SJSA1 (cell line): ENCODE measurements around the gene NEURL4. TPM values are rescaled to one million over a fixed set of nuclear protein-coding genes. Genes with fewer than 3 reads are reported as not detected.
A peak's percentile ranks its signal among the peaks of the same experiment; 100 is the strongest.

ENCODE experiments used
- DNase-seq, 2 experiments: peaks; one replicate each; pipeline ENCODE4 v3.0.0-alpha.2; 2015 to 2020; ENCODE audit warnings: low spot score in 2 of 2, low read depth in 1 of 2
- H3K27ac ChIP-seq: fragments of 250-450 bp; sonication (Bioruptor Pico); 2 replicates; pipeline ENCODE4 v1.5.1; 2020; ENCODE audit warnings: mild to moderate bottlenecking, moderate library complexity
- H3K27me3 ChIP-seq: fragments of 250-450 bp; sonication (Bioruptor Pico); replicated peaks from 2 replicates; pipeline ENCODE4 v1.5.1; 2020; ENCODE audit warnings: mild to moderate bottlenecking, moderate library complexity
- H3K36me3 ChIP-seq: fragments of 250-450 bp; sonication (Bioruptor Pico); 2 replicates; pipeline ENCODE4 v1.5.1; 2020; ENCODE audit warnings: mild to moderate bottlenecking
- H3K4me1 ChIP-seq: fragments of 250-450 bp; sonication (Bioruptor Pico); replicated peaks from 2 replicates; pipeline ENCODE4 v1.6.1; 2021; ENCODE audit warnings: mild to moderate bottlenecking
- H3K4me3 ChIP-seq: fragments of 250-450 bp; sonication (Bioruptor Pico); 2 replicates; pipeline ENCODE4 v1.5.1; 2020; ENCODE audit warnings: mild to moderate bottlenecking
- H3K9me3 ChIP-seq: fragments of 250-450 bp; sonication (Bioruptor Pico); replicated peaks from 2 replicates; pipeline ENCODE4 v1.5.1; 2020; ENCODE audit warnings: mild to moderate bottlenecking
- total RNA-seq: library from RNA; depleted of rRNA; stranded (reverse); fragments of >200 nt; shearing (Covaris generic); gene quantifications from 2 replicates; pipeline ENCODE4 v1.2.3, GENCODE V29; 2014

NEURL4 gene
- total RNA-seq, 1 experiment from 2014 or later = 8.1 TPM

- no peaks in the 10 kb centered on the region for H3K9me3 ChIP-seq
- peaks cover 78% of the 10 kb centered on the region for H3K36me3 ChIP-seq
- no peak overlapping the region for H3K4me3 ChIP-seq
- H3K4me1 ChIP-seq = peaks cover 41% of the 10 kb centered on the region
- H3K27me3 ChIP-seq = no peaks in the 10 kb centered on the region
- H3K27ac ChIP-seq = no peak overlapping the region
- DNase-seq = no peak
Observed at GRCh38 chr17:7311110-7311705, 17.9 kb downstream of the NEURL4 start.

GRCh38 chr17:7309628-7310027 is 19.5 kb downstream of the NEURL4 start:
- Histone ChIP-seq H3K4me3 (no peak overlapping the region), H3K27ac (no peak overlapping the region)

GRCh38 chr17:7308625-7309433 is 20.3 kb downstream of the NEURL4 start:
- peak; percentile 80 to 83 for DNase-seq
- Histone ChIP-seq H3K4me3 (peak overlapping the region; percentile 74), H3K36me3 (peaks cover 56% of the 10 kb centered on the region), H3K27me3 (no peaks in the 10 kb centered on the region), H3K27ac (peak overlapping the region; percentile 85), H3K4me1 (peaks cover 21% of the 10 kb centered on the region), H3K9me3 (no peaks in the 10 kb centered on the region)

More at GRCh38 chr17:7309628-7310027, 19.5 kb downstream of the NEURL4 start:
- Histone ChIP-seq H3K27me3 (no peaks in the 10 kb centered on the region), H3K4me1 (peaks cover 29% of the 10 kb centered on the region), H3K9me3 (no peaks in the 10 kb centered on the region), H3K36me3 (peaks cover 62% of the 10 kb centered on the region)
- no peak for DNase-seq

DNA sequence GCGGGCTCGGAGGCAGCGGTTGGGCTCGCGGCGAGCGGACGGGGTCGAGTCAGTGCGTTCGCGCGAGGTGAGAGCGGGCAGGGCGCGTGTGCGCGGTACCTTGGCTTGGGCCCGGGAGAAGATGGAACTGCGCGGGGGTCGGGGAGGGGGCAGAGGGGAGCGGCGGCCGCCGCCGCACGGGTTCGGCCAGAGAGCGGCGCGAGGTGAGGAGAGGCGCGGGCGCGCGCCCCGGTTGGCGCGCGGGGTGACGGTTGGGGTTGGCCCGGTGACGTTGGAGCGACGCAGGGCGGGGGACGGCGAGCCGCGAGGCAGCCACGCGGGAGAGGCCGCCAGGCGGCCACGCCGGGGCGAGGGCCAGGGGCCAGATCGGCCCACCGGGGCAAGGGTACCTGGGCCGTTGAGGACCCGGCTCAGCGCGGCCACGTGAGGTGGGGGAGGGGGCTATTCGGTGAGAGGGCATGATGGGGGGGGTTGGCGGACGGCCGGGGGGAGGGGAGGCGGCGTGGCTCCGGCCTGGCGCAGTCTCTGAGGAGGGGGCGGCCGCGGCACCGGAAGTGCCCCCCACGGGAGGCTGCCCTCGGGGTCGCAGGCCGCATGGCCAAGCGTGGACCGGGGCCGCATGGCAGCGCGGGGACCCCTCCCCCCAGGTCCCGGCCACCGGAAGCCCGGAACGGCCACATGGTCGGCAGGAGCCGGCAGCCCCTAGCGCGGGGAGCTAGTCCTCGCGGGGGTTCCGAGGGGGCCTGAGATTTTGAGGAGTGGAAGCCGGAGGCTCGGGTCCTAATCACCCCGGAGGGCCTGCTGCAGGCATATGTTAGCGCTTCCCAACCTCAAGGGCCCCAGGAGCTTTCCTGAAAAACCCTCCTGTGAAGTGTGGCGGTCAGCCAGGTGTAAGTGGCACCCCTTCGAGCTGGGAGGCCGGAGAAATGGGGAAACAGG is 21.2 kb downstream of the NEURL4 start:
- Histone ChIP-seq H3K27ac (peak overlapping the region; percentile 85), H3K4me1 (peaks cover 13% of the 10 kb centered on the region), H3K9me3 (no peaks in the 10 kb centered on the region), H3K27me3 (no peaks in the 10 kb centered on the region), H3K36me3 (peaks cover 47% of the 10 kb centered on the region), H3K4me3 (peak overlapping the region; percentile 74)
- peak in 1 of 2 experiments; percentile 17 for DNase-seq

GRCh38 chr17:7306911-7307685 is 22.0 kb downstream of the NEURL4 start, which contains the start of gene EIF5A:
TSS of gene EIF5A (plus strand) at chr17:7307628. CDS start at chr17:7309636, 2,008 bp downstream.
- Histone ChIP-seq H3K27ac (peak within 1 kb of the TSS; percentile 85), H3K4me3 (peak within 1 kb of the TSS; percentile 74), H3K27me3 (no peaks in the 10 kb centered on the region), H3K4me1 (peaks cover 11% of the 10 kb centered on the region), H3K36me3 (peaks cover 38% of the 10 kb centered on the region), H3K9me3 (no peaks in the 10 kb centered on the region)
- peak; percentile 98 to 100 for DNase-seq

DNA sequence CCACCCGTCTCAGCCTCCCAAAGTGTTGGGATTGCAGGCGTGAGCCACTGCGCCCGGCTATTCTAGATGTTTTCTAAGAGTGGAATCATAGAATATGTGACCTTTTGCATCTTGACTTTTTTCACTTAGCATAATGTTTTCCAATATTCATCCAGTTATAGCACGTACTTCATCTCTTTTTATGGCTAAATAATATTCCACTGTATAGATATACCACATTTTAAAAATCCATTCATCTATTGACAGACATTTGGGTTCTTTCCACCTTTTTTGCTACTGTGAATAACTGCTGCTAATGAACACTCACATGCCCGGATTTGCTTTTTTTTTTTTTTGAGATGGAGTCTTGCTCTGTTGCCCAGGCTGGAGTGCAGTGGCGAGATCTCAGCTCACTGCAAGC is 25.0 kb downstream of the NEURL4 start:
- Histone ChIP-seq H3K27ac (no peak overlapping the region), H3K4me3 (no peak overlapping the region), H3K9me3 (no peaks in the 10 kb centered on the region), H3K4me1 (peaks cover 8% of the 10 kb centered on the region), H3K27me3 (no peaks in the 10 kb centered on the region), H3K36me3 (peaks cover 13% of the 10 kb centered on the region)
- DNase-seq = no peak

DNA sequence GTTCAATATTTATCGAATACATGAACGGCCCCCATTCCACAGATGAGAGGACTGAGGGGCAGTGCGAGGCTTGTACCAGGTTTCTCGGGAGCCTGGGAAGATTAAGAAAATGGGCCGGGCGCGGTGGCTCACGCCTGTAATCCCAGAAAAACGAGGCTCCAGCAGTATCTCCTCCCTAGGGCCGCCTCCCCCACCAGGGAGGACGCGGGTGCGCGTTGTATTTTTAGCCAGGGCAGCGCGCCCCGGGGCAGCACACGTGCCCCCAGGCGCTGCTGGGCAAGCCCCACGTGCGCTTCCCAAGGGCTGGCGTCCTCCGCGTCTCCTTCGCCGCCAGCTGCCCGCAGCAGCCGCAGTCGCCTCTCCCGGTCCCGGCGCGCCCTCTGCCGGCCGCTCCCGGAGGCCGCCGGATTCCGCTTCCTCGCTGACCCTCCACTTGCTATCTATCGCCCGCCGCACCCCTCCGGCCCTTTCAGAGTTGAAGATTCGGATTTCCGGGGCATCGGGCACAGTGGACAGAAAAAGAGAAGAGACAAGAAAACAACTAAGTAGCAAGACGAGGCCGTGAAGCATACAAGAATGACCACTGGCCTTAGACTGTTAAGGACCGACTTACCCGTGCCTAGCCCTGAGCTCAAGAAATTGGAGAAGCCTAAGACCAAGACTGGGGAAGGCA is 32.8 kb downstream of the NEURL4 start:
- no peak overlapping the region for H3K4me3 ChIP-seq
- H3K36me3 ChIP-seq = no peaks in the 10 kb centered on the region
- peak; percentile 70 to 80 for DNase-seq
- peaks cover 19% of the 10 kb centered on the region for H3K4me1 ChIP-seq
- peaks cover 42% of the 10 kb centered on the region for H3K27me3 ChIP-seq
- no peak overlapping the region for H3K27ac ChIP-seq
- no peaks in the 10 kb centered on the region for H3K9me3 ChIP-seq

GRCh38 chr17:7295230-7296180 is 33.6 kb downstream of the NEURL4 start:
- Histone ChIP-seq H3K9me3 (no peaks in the 10 kb centered on the region), H3K36me3 (no peaks in the 10 kb centered on the region), H3K27ac (no peak overlapping the region), H3K4me3 (no peak overlapping the region), H3K4me1 (peaks cover 19% of the 10 kb centered on the region), H3K27me3 (peaks cover 48% of the 10 kb centered on the region)
- no peak for DNase-seq

DNA sequence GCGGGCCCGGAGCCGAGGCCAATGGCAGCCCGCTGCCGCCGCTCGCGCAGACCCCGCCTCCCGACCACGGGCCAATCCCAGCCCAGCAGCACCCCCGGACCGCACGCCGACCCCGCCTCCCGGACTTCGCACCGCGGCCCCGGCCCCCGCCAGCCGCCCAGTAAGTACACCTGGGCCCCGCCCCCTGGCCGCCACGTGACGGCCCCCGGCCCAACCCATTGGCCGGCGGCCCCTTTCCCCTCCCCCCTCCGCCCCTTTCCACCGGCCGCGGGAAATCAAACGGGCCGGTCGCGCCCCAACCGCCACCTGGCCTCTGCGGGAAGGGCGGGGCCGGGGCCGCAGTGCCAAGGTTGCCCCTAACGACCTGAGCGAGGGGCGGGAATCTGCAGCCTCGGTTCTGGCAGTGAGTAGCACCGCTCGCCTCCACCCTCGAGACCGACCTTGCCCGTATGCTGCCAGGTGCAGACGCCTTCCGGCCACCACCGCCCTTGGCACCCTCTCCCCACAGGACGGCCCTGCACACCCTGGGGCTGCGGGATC is 34.5 kb downstream of the NEURL4 start, which contains the start of gene YBX2:
TSS of gene YBX2 (minus strand) at position 26 of the 540 bp plus-strand sequence. CDS start 139 bp downstream, outside the sequence.
- no peak for DNase-seq
- Histone ChIP-seq H3K27me3 (peaks cover 54% of the 10 kb centered on the region), H3K27ac (no peak within 1 kb of the TSS)

GRCh38 chr17:7293816-7294613 is 35.1 kb downstream of the NEURL4 start:
- Histone ChIP-seq H3K9me3 (no peaks in the 10 kb centered on the region), H3K36me3 (no peaks in the 10 kb centered on the region), H3K27me3 (peaks cover 58% of the 10 kb centered on the region), H3K4me1 (peaks cover 19% of the 10 kb centered on the region), H3K4me3 (peak overlapping the region; percentile 5; the same call in 1 of the 2 replicates), H3K27ac (no peak overlapping the region)
- DNase-seq = no peak

More for the DNA sequence above, 34.5 kb downstream of the NEURL4 start, which contains the start of gene YBX2:
- Histone ChIP-seq H3K4me3 (peak within 1 kb of the TSS; percentile 5; the same call in 1 of the 2 replicates), H3K9me3 (no peaks in the 10 kb centered on the region), H3K4me1 (peaks cover 19% of the 10 kb centered on the region), H3K36me3 (no peaks in the 10 kb centered on the region)

GRCh38 chr17:7293159-7293558 is 36.0 kb downstream of the NEURL4 start:
- Histone ChIP-seq H3K36me3 (no peaks in the 10 kb centered on the region), H3K27ac (no peak overlapping the region), H3K27me3 (peaks cover 67% of the 10 kb centered on the region), H3K4me1 (peaks cover 19% of the 10 kb centered on the region), H3K9me3 (no peaks in the 10 kb centered on the region), H3K4me3 (no peak overlapping the region)
- no peak for DNase-seq
